DMS53 (cell line): Measurements from ENCODE around the gene FAM216A.

Source experiments
- DNase-seq: peaks from one replicate; lab custom pipeline; 2025; lab: John Stamatoyannopoulos, UW

The FAM216A gene

DNA sequence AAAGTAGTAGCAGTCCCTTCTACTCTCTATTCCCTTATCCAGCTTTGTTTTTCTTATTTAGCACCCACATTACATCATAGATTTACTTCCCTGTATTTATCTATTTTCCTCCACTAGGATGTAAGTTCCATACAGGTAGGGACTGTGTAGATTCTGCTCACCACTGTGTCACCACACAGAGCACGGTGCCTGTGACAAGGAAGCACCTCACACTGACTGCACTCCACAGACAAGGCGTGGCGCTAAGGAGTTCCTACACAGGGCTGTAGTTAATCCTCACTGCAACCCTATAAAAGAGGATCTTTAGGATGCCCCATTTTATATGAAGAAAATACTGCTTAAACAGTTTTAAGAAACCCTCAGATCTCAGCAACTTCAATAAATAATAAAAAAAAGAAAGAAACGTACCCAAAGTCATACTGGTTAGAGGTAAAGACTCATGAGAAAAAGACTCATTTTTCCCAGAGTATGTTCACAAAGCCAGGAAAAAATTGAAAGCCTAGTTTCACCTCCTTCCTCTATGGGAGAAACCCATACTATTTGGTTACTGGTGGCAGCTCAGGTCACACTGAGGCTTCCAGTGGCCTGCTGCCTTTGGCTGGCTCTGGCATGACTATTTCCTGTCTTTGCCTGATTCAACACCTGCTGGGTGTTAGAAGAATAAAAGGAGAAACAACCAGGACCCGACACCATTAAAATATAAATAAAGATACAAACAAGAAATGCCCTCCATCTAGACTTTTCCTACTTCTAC, 70.4 kb downstream of the FAM216A start:
- no peak for DNase-seq
